GM13976 (cell line): Measurements from ENCODE around the gene EYS.

Experiments
- DNase-seq: peaks from one replicate; pipeline ENCODE4 v3.0.0; 2012; ENCODE audit warnings: low spot score
- in situ Hi-C: fragments of 300-500 bp; cut with MboI; formaldehyde crosslinking; loops from one replicate; pipeline ENCODE4 v1.12.0; 2022; ENCODE audit warnings: low sequenced_read_pairs, mixed read lengths, inconsistent platforms; ENCODE audit not compliant: unreplicated experiment
- TF ChIP-seq, protein P1 (sequence below): IDR thresholded peaks from 2 replicates; pipeline ENCODE4 v1.5.1; 2012; ENCODE audit warnings: borderline replicate concordance, mild to moderate bottlenecking; ENCODE audit not compliant: insufficient read depth; ENCODE audit errors: extremely low read depth, missing control alignments, control extremely low read depth

The EYS gene

DNA sequence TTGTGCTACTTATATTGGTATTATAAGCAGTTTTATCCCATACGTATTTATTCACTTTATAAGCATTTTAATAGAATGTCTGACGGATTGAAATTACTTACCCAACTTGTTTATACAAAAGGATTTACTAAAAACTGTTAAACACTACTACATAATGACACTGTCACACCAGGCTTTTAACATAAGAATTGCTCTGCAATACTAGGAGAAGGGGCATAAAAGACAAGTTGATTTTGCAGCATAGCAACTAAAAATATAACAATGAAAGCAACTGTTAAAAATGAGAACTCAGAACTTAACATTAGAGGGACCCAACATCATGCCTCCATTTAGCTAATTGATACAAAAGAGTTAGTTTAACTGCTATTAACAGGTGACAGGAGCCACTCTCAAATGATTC, 1076.1 kb downstream of the EYS start:
- DNase-seq: no peak
- TF ChIP-seq, protein P1, sequence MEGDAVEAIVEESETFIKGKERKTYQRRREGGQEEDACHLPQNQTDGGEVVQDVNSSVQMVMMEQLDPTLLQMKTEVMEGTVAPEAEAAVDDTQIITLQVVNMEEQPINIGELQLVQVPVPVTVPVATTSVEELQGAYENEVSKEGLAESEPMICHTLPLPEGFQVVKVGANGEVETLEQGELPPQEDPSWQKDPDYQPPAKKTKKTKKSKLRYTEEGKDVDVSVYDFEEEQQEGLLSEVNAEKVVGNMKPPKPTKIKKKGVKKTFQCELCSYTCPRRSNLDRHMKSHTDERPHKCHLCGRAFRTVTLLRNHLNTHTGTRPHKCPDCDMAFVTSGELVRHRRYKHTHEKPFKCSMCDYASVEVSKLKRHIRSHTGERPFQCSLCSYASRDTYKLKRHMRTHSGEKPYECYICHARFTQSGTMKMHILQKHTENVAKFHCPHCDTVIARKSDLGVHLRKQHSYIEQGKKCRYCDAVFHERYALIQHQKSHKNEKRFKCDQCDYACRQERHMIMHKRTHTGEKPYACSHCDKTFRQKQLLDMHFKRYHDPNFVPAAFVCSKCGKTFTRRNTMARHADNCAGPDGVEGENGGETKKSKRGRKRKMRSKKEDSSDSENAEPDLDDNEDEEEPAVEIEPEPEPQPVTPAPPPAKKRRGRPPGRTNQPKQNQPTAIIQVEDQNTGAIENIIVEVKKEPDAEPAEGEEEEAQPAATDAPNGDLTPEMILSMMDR: no peak

GRCh38 chr6:64622944-64623343, 1084.1 kb downstream of the EYS start:
- DNase-seq: no peak
- TF ChIP-seq, protein P1: no peak
- in situ Hi-C loops: no loop called here

More for the DNA sequence above, 1076.1 kb downstream of the EYS start:
- in situ Hi-C loops: no loop called here

DNA sequence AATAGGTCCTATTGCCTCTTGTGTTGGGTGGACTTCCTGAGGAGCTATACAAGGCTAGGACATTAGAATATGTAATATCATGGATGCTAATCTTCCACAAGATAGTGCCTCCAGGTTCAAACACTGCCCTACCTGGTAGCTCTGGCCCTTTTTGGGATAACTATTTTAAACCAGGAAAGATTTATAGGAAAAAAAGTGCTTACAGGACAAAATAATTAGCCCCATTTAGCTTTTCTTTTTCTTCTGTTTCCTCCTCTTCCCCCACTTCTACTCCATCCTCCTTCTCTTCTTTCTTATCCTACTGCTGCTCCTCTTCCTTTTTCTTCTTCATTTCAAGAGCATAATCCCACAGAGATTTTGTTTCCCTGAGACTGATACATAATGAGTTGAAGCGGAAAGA, 1104.0 kb downstream of the EYS start:
- in situ Hi-C loops: no loop called here

GRCh38 chr6:64591676-64592036, 1115.4 kb downstream of the EYS start:
- no peak for DNase-seq
- in situ Hi-C loops: no loop called here
- TF ChIP-seq, protein P1: no peak

More for the DNA sequence above, 1104.0 kb downstream of the EYS start:
- no peak for DNase-seq
- TF ChIP-seq, protein P1: no peak

- in situ Hi-C loops: no loop called here
- DNase-seq: no peak
These were observed 1115.9 kb downstream of the EYS start for GRCh38 chr6:64590965-64591675.

GRCh38 chr6:64589961-64590360, 1117.1 kb downstream of the EYS start:
- TF ChIP-seq, protein P1: no peak
- in situ Hi-C loops: no loop called here

More at GRCh38 chr6:64590965-64591675, 1115.9 kb downstream of the EYS start:
- TF ChIP-seq, protein P1: no peak

More at GRCh38 chr6:64589961-64590360, 1117.1 kb downstream of the EYS start:
- no peak for DNase-seq
